Lung (tissue), 12 donors: ENCODE data around the gene SUMO3. TPM values are rescaled to one million over a fixed set of nuclear protein-coding genes. Genes with fewer than 3 reads are reported as not detected.

Experiments used
- ATAC-seq: fragments of 200-7000 bp; cut with Tn5 transposase; one replicate; pipeline ENCODE4 v1.9.1; 2020; ENCODE audit warnings: moderate number of reproducible peaks; ENCODE audit not compliant: insufficient read depth, low FRiP score
- DNase-seq, 3 donors: peaks; one replicate each; pipeline ENCODE4 v3.0.0-alpha.2; 2013 to 2017
- H3K27ac ChIP-seq, 2 donors: one replicate each; pipeline ENCODE4 v1.5.1; 2013; ENCODE audit warnings: mild to moderate bottlenecking in 2 of 2, moderate library complexity in 2 of 2, control low read depth in 1 of 2, inconsistent platforms in 1 of 2, low read depth in 1 of 2, low read length in 1 of 2
- H3K27me3 ChIP-seq, 3 donors: one replicate each; pipeline ENCODE4 v1.5.1; 2013; ENCODE audit warnings: low read length in 2 of 3; ENCODE audit not compliant: control insufficient read depth in 3 of 3, insufficient read depth in 3 of 3
- H3K36me3 ChIP-seq, 4 donors: one replicate each; pipeline ENCODE4 v1.5.1; 2013; ENCODE audit warnings: low read length in 4 of 4, mild to moderate bottlenecking in 1 of 4, moderate library complexity in 1 of 4; ENCODE audit not compliant: control insufficient read depth in 4 of 4, insufficient read depth in 4 of 4
- H3K4me1 ChIP-seq, 5 donors: one replicate each; pipeline ENCODE4 v1.5.1; 2013; ENCODE audit warnings: low read length in 5 of 5, mild to moderate bottlenecking in 2 of 5, moderate library complexity in 1 of 5; ENCODE audit not compliant: control insufficient read depth in 5 of 5, insufficient read depth in 5 of 5
- H3K4me3 ChIP-seq: one replicate; pipeline ENCODE4 v1.5.1; 2013; ENCODE audit warnings: mild to moderate bottlenecking, control low read depth, moderate library complexity
- H3K9ac ChIP-seq, 2 donors: one replicate each; pipeline ENCODE4 v1.5.1; 2013; ENCODE audit warnings: low read length in 2 of 2, control low read depth in 1 of 2; ENCODE audit not compliant: insufficient read depth in 1 of 2
- H3K9me3 ChIP-seq, 4 donors: one replicate each; pipeline ENCODE4 v1.5.1; 2013; ENCODE audit warnings: low read length in 3 of 4, mild to moderate bottlenecking in 1 of 4, moderate library complexity in 1 of 4; ENCODE audit not compliant: control insufficient read depth in 4 of 4, insufficient read depth in 3 of 4
- WGBS, 2 donors: extraction: QIAGEN DNeasy Blood & Tissue Kit; methylation state at CpG; one replicate each; pipeline ENCODE4 v1.1.7; 2013; 5-methylcytosine and 5-hydroxymethylcytosine counted together
- polyA plus RNA-seq, 2 donors: library from polyadenylated mRNA; stranded (reverse); fragments of 200-250 nt; gene quantifications; one replicate each; pipeline ENCODE4 v1.2.1, GENCODE V29; 2013
- total RNA-seq, 2 donors: library from RNA; depleted of rRNA in 1 of 2; stranded (reverse); fragments of >200 nt in 1 of 2; gene quantifications; one replicate each; pipeline ENCODE4 v1.2.1, GENCODE V29; 2014 to 2021
- TF ChIP-seq, protein P1 (sequence below): IDR thresholded peaks from 2 replicates; pipeline ENCODE4 v1.5.1; 2012; ENCODE audit warnings: mild to moderate bottlenecking; ENCODE audit errors: control extremely low read depth, extremely low read depth
- donor health status: control.
- donor health status: control.
- donor health status: Bipolar disorder and iron deficiency.
- donor health status: healthy.
- donor health status: DM: yes; HTN: yes; CAD: no.

The SUMO3 gene
- total and polyA plus RNA-seq, 4 donors, result 40.4 to 96.4 (median 66.0) TPM

DNA sequence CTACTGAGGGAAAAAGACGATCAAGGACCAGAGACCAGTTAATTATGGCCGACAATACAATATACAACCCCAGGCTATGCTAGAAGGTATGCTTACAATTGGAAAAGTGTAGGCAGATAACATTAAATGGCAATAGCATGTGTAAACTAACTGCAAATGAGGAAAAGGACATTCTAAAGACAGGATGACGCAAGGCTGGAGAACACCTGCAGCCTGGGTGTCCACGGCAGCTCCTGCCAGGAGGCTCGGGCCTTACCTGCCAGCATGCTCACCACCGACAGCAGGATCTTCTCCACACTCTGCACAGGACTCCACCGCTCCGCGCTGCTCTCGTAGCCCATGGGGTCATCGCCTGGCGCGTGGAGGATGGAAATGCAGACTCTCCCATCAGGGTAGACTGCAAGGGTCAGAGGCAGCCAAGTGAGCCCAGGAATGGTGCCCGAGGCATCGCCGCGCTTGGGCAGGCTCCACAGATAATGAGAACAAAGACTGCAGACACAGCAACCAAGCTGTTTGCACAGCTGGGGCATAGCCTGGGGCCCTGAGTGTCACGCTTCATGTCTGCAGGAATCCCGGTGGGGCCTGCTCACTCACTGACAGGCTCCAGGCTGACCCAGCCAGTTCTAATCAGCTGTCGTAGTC is 44.5 kb downstream of the SUMO3 start:
- WGBS, 2 donors, result 94 to 96% methylated on average over 20 of the region's 20 CpGs
- DNase-seq, result no peak
- peaks cover 18 to 45% (median 24%) of the 10 kb centered on the region in 4 donors for H3K36me3 ChIP-seq
- no peak overlapping the region for H3K4me3 ChIP-seq
- no peak overlapping the region for H3K27ac ChIP-seq
- no peak for ATAC-seq
- no peaks in the 10 kb centered on the region for H3K9me3 ChIP-seq
- no peaks in the 10 kb centered on the region for H3K4me1 ChIP-seq
- TF ChIP-seq, protein P1, sequence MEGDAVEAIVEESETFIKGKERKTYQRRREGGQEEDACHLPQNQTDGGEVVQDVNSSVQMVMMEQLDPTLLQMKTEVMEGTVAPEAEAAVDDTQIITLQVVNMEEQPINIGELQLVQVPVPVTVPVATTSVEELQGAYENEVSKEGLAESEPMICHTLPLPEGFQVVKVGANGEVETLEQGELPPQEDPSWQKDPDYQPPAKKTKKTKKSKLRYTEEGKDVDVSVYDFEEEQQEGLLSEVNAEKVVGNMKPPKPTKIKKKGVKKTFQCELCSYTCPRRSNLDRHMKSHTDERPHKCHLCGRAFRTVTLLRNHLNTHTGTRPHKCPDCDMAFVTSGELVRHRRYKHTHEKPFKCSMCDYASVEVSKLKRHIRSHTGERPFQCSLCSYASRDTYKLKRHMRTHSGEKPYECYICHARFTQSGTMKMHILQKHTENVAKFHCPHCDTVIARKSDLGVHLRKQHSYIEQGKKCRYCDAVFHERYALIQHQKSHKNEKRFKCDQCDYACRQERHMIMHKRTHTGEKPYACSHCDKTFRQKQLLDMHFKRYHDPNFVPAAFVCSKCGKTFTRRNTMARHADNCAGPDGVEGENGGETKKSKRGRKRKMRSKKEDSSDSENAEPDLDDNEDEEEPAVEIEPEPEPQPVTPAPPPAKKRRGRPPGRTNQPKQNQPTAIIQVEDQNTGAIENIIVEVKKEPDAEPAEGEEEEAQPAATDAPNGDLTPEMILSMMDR, result no peak
- no peak overlapping the region for H3K9ac ChIP-seq
- H3K27me3 ChIP-seq, result no peaks in the 10 kb centered on the region

DNA sequence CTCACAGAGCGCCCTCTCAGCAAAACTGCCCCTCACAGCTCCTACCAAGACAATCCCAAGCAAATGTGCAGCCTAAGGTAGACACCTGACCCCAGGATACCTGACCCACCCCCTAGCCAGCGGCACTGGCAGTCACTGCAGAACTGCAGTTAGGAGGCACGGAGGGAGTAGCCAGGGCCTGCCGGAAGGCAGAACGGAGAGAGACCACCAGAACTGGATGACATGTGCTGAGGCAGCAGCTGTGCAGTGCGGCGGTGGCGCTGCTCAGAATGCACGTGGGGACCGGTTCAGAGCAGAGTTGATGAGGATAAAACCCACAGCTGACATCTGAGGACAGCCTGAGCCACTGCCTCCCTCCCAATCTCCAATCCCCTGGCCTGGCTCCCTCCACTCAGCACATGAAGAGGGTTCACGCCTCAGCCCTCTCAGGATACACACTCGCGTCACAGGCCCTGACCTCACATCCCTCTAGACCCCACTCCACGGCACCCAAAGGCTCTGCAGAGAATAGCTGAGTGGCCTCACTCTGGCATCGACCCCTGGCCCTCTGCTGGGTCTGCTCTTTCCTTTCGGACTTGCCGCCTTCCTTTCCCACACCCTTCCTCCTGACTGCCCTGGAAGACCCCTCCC is 45.9 kb downstream of the SUMO3 start:
- no peak for ATAC-seq
- no peaks in the 10 kb centered on the region for H3K4me1 ChIP-seq
- H3K27me3 ChIP-seq, result no peaks in the 10 kb centered on the region
- H3K27ac ChIP-seq, result no peak overlapping the region
- H3K36me3 ChIP-seq, result peaks cover 16 to 49% (median 22%) of the 10 kb centered on the region in 4 donors
- 94 to 97% methylated on average over 17 of the region's 17 CpGs for WGBS, 2 donors
- DNase-seq, result no peak
- H3K4me3 ChIP-seq, result no peak overlapping the region
- no peak overlapping the region for H3K9ac ChIP-seq
- H3K9me3 ChIP-seq, result no peaks in the 10 kb centered on the region
- TF ChIP-seq, protein P1, result no peak

DNA sequence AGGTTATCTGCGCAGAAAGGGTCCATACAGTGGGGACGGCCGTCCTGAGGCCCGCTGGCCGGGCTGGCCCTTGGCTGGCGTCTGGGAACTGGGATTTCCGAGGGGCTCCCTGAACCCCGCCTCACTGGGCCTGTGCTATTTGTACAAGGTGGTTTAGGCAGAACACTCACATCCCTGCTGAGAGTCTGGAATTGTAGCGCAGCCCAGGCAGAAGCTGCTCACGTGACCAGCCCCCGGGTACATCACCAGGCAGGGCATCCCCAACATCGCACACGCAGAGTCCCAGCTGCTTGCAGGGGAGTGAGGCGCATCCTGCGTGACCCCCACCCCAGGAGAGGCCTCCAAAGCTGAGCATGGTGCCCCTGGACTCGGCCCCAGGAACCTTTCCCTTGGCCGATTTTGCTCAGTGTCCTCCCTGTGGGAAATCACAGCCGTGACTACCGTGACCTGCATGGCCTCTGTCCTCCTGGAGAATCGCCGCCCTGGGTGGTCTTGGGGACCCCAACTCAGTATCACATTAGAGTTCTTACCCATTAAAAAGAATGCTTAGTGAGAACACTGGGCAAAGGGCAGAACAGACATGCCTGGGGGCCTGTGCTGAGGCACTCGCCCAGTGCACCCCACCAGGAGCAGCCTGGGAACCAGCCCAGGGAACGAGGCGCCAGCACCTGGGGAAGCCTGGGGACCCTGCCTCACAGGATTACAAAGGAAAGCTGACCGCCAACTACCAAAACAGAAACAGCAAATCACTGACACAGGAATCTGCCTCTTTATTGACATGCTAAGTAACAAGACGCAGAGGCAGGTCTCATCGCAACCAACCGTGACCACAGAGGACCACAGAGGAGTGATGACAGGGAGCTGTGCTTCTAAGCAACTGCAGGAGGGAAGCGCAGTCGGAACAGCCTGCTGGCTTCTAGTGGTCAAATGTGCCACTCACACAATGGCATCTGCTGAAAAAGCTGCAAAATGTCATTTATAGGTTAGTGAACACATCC is 49.7 kb downstream of the SUMO3 start:
- Histone ChIP-seq H3K27me3 (no peaks in the 10 kb centered on the region), H3K27ac (no peak overlapping the region), H3K9me3 (no peaks in the 10 kb centered on the region), H3K36me3 (peaks cover 9 to 35% (median 11%) of the 10 kb centered on the region in 4 donors), H3K4me1 (peaks cover 0 to 8% (median 1%) of the 10 kb centered on the region in 5 donors), H3K9ac (no peak overlapping the region), H3K4me3 (no peak overlapping the region)
- TF ChIP-seq, protein P1, result no peak
- 93 to 94% methylated on average over 30 of the region's 30 CpGs for WGBS, 2 donors
- DNase-seq (no peak), ATAC-seq (no peak)
